Left ventricle myocardium inferior (tissue), 1 donor: ENCODE results near the gene FSHR. TPM values are rescaled to one million over a fixed set of nuclear protein-coding genes. Genes with fewer than 3 reads are reported as not detected.

Experiments used
- DNase-seq: peaks from one replicate; pipeline ENCODE4 v3.0.0-alpha.2; 2020
- H3K27ac ChIP-seq: fragments of 200-600 bp; replicated peaks from 2 replicates; pipeline ENCODE4 v1.8.0; 2021
- H3K27me3 ChIP-seq: fragments of 200-600 bp; 2 replicates; pipeline ENCODE4 v1.8.0; 2021; ENCODE audit warnings: low read depth
- H3K36me3 ChIP-seq: fragments of 200-600 bp; 2 replicates; pipeline ENCODE4 v1.8.0; 2021
- H3K4me1 ChIP-seq: fragments of 200-600 bp; 2 replicates; pipeline ENCODE4 v1.8.0; 2021
- H3K4me3 ChIP-seq: fragments of 200-600 bp; 2 replicates; pipeline ENCODE4 v1.8.0; 2021; ENCODE audit warnings: mild to moderate bottlenecking, moderate library complexity
- H3K9me3 ChIP-seq: fragments of 200-600 bp; replicated peaks from 2 replicates; pipeline ENCODE4 v1.8.0; 2021
- CTCF ChIP-seq: fragments of 200-600 bp; IDR thresholded peaks from 2 replicates; pipeline ENCODE4 v1.8.0; 2021; ENCODE audit warnings: antibody characterized with exemption, mild to moderate bottlenecking, borderline replicate concordance
- intact Hi-C: fragments of 100-400 bp; cut with micrococcal nuclease; formaldehyde crosslinking; loops from one replicate; pipeline ENCODE4 v1.11.0; 2022
- total RNA-seq: library from RNA; stranded (reverse); fragmentation: NEBNext Ultra II Directional; extraction: Animal tissue kit (Norgen Biotek cat#: 25700); gene quantifications from one replicate; pipeline ENCODE4 v1.2.1, GENCODE V29; 2021
- donor health status: DM: no; HTN: yes; CAD: no; lungs with severe emphysema.

FSHR gene
- total RNA-seq, 1 donor from 2014 or later, result not detected

- no peak for TF ChIP-seq CTCF
- no peaks in the 10 kb centered on the region for H3K36me3 ChIP-seq
- no peak overlapping the region for H3K4me3 ChIP-seq
- no peaks in the 10 kb centered on the region for H3K27me3 ChIP-seq
- no peak overlapping the region for H3K27ac ChIP-seq
- DNase-seq, result no peak
- intact Hi-C loops, result no loop called here
- no peaks in the 10 kb centered on the region for H3K9me3 ChIP-seq
- H3K4me1 ChIP-seq, result peaks cover 13% of the 10 kb centered on the region
Observed at GRCh38 chr2:48948400-48949125, 205.8 kb downstream of the FSHR start.

DNA sequence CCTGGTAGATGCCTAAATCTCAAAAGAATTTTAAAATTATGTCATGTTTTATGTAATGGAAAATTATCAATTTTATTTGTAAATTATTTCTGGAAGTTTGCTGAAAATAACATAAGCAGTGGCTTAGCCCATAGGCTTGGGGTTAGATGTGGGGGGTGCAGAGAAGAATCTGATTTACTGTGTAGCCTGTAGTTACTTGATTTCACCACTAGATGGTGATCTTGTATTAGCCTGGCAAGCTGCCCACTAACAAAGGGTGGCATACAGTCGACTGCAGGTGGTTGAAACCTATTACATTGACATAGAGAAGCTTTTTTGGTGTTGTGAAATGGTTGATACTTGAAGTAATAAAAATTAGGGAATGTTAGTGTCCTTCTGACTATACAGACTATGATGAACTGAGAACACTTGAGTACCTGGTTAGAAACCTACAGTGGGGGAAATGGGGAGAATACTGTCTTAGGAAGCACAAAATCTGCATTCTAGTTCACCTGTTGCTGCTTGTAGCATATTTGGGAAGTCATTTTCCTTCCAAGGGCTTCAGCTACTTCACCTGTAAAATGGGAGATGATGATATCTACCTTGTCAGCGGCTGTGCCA, 207.8 kb downstream of the FSHR start:
- Histone ChIP-seq H3K27me3 (no peaks in the 10 kb centered on the region), H3K27ac (no peak overlapping the region), H3K4me3 (no peak overlapping the region), H3K4me1 (peaks cover 26% of the 10 kb centered on the region), H3K36me3 (no peaks in the 10 kb centered on the region), H3K9me3 (no peaks in the 10 kb centered on the region)
- TF ChIP-seq CTCF, result peak; percentile 94
- DNase-seq, result no peak
- intact Hi-C loops, result no loop called here

DNA sequence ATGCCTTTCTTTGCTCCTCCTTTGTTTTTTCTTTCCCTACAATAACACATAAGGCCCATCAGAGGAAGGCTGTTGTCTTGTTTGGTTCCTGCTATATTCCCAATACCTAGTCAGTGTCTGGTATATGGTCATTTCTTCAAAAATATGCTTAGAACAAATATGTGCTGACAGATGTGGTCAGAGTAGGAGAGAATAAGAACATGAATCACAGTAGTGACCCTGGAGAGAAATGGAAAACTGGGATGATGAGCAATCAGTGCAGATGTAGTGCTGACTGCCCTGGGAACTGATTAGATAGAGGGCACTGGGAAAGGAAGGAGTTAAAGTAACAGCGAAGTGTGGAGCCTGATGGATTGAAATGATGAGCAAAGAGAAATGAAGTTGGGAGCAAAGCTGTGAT, 209.4 kb downstream of the FSHR start:
- DNase-seq, result no peak
- intact Hi-C loops, result no loop called here
- no peaks in the 10 kb centered on the region for H3K27me3 ChIP-seq
- TF ChIP-seq CTCF, result no peak
- no peak overlapping the region for H3K27ac ChIP-seq
- H3K4me3 ChIP-seq, result no peak overlapping the region
- peaks cover 34% of the 10 kb centered on the region for H3K4me1 ChIP-seq
- no peaks in the 10 kb centered on the region for H3K9me3 ChIP-seq
- no peaks in the 10 kb centered on the region for H3K36me3 ChIP-seq

- peak overlapping the region; percentile 3 for H3K27ac ChIP-seq
- no peaks in the 10 kb centered on the region for H3K36me3 ChIP-seq
- no peak for DNase-seq
- intact Hi-C loops, result no loop called here
- no peak for TF ChIP-seq CTCF
- H3K9me3 ChIP-seq, result no peaks in the 10 kb centered on the region
- peaks cover 29% of the 10 kb centered on the region for H3K4me1 ChIP-seq
- no peak overlapping the region for H3K4me3 ChIP-seq
- H3K27me3 ChIP-seq, result no peaks in the 10 kb centered on the region
Observed at GRCh38 chr2:48943436-48943835, 210.9 kb downstream of the FSHR start.

- H3K4me1 ChIP-seq, result peaks cover 28% of the 10 kb centered on the region
- no peak overlapping the region for H3K4me3 ChIP-seq
- H3K36me3 ChIP-seq, result no peaks in the 10 kb centered on the region
- H3K27ac ChIP-seq, result no peak overlapping the region
- no peak for TF ChIP-seq CTCF
- no peak for DNase-seq
- intact Hi-C loops, result no loop called here
- no peaks in the 10 kb centered on the region for H3K9me3 ChIP-seq
- H3K27me3 ChIP-seq, result no peaks in the 10 kb centered on the region
Observed at GRCh38 chr2:48941908-48942307, 212.4 kb downstream of the FSHR start.
